Large intestine (tissue), 12 donors: ENCODE results near the gene ZIC3. TPM values are rescaled to one million over a fixed set of nuclear protein-coding genes. Genes with fewer than 3 reads are reported as not detected.
A peak's percentile ranks its signal among the peaks of the same experiment; 100 is the strongest.
"Not testable (repeated sequence)": the region's sequence is repeated elsewhere in the genome, so short reads cannot be mapped to it uniquely, and the experiment has no call there.

Experiments used
- DNase-seq, 2 donors: peaks; one replicate each; pipeline versions ENCODE4 v3.0.0 to v3.0.0-alpha.2; 2013
- H3K27ac ChIP-seq: one replicate; pipeline ENCODE4 v1.5.1; 2013; ENCODE audit warnings: low read length
- H3K27me3 ChIP-seq: 2 replicates; pipeline ENCODE4 v1.6.1; 2013; ENCODE audit warnings: low read length; ENCODE audit not compliant: control insufficient read depth, insufficient read depth
- H3K36me3 ChIP-seq: 2 replicates; pipeline ENCODE4 v1.6.1; 2013; ENCODE audit warnings: low read length; ENCODE audit not compliant: control insufficient read depth, insufficient read depth
- H3K4me1 ChIP-seq: one replicate; pipeline ENCODE4 v1.6.1; 2013; ENCODE audit warnings: low read length; ENCODE audit not compliant: control insufficient read depth, insufficient read depth
- H3K4me3 ChIP-seq: one replicate; pipeline ENCODE4 v1.5.1; 2013; ENCODE audit warnings: low read length
- H3K9me3 ChIP-seq: one replicate; pipeline ENCODE4 v1.6.1; 2013; ENCODE audit warnings: mild to moderate bottlenecking, low read depth, low read length, moderate library complexity; ENCODE audit not compliant: control insufficient read depth
- WGBS: methylation state at CpG from one replicate; pipeline ENCODE4 v1.1.5; 2013; ENCODE audit warnings: low lambda C conversion rate; ENCODE audit not compliant: insufficient coverage; 5-methylcytosine and 5-hydroxymethylcytosine counted together
- long read RNA-seq, 11 donors: transcript quantifications; one replicate each; lab custom pipeline, GENCODE V29; 2026
- polyA plus RNA-seq: library from polyadenylated mRNA; unstranded; fragments of 120-200 nt; gene quantifications from one replicate; pipeline ENCODE4 v1.2.1, GENCODE V29; 2013

Gene ZIC3
- not detected for polyA plus RNA-seq
- long read RNA-seq, donor 1 = 0 reads
- long read RNA-seq, donor 2 = 0 reads
- long read RNA-seq, donor 3 = 0 reads
- long read RNA-seq, donor 4 = 0 reads
- long read RNA-seq, donor 5 = 0 reads
- long read RNA-seq, donor 6 = 0 reads
- long read RNA-seq, donor 7 = 0 reads
- long read RNA-seq, donor 8 = 0 reads
- long read RNA-seq, donor 9 = 0 reads
- long read RNA-seq, donor 10 = 0 reads
- long read RNA-seq, donor 11 = 0 reads

DNA sequence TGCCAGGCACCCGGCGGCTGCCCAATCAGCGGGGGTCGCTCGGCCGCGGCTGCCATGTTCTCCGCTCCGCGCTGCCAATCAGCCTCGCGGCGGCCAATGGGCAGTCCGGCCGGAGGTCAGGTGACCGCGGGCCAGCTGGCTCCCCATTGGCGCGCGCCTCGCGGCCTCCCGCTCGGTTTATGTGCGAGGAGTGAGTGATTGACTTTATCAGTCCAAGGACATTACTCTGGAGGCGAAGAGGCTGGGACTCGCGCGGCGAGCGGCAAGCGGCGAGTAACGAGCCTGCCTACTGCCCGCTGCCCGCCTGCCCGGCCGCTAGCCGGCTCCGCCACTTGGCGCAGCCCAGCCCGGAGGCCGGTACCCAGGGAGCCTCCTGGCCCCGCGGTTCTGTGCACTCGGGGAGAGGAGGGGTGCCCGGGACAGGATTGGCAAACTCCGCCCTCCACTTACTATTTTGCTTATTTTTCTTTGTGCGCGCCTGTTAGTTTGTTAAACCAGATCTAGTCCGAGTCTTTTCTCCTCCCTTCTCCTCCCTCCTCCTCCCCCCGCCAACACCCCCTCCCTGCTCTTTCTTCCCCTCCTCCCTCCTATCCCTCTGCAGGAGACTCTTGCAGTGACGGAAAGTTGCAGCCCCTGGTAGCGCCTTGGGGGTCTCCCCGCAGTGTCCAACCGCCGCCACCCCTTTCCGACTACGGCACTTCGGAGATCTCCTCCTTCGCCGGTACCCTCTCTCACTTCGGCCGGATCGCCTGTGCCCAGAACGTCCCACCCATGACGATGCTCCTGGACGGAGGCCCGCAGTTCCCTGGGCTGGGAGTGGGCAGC is at the start of gene ZIC3:
Gene ZIC3, plus strand, starts transcription at position 207 of the 825 bp plus-strand sequence. Its CDS starts 565 bp downstream, at position 772.
- no CpG with 5 or more reads among the region's 69 CpGs for WGBS
- peak in 1 of 2 donors; percentile 41 for DNase-seq
- peaks cover 87% of the 10 kb centered on the region for H3K27me3 ChIP-seq
- peak within 1 kb of the TSS; percentile 21 for H3K4me3 ChIP-seq
- no peaks in the 10 kb centered on the region for H3K36me3 ChIP-seq
- H3K27ac ChIP-seq = no peak within 1 kb of the TSS
- H3K4me1 ChIP-seq = peaks cover 3% of the 10 kb centered on the region
- peaks cover 6% of the 10 kb centered on the region for H3K9me3 ChIP-seq

DNA sequence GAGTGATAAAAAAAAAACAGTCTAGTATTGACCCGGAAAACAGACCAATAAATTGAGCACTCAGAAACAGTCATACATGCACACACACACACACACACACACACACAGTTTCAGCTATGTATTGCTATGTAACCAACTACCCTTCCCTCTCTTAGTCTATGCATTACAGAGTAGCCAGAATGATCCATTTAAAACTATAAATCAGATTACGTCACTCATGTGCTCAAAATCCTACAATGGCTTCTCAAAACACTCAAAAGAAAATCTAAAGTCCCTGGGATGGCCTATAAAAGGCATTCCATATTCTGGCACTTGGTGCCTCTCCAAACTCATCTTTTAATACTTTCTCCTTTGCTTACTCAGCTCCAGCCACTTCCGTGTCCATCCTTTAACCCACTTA is 46.5 kb upstream of the ZIC3 start:
- DNase-seq = no peak
- H3K27ac ChIP-seq = no peak overlapping the region
- H3K27me3 ChIP-seq = no peaks in the 10 kb centered on the region
- H3K9me3 ChIP-seq = no peaks in the 10 kb centered on the region
- H3K4me1 ChIP-seq = no peaks in the 10 kb centered on the region
- no peak overlapping the region for H3K4me3 ChIP-seq
- H3K36me3 ChIP-seq = no peaks in the 10 kb centered on the region
- no CpG with 5 or more reads among the region's 3 CpGs for WGBS

DNA sequence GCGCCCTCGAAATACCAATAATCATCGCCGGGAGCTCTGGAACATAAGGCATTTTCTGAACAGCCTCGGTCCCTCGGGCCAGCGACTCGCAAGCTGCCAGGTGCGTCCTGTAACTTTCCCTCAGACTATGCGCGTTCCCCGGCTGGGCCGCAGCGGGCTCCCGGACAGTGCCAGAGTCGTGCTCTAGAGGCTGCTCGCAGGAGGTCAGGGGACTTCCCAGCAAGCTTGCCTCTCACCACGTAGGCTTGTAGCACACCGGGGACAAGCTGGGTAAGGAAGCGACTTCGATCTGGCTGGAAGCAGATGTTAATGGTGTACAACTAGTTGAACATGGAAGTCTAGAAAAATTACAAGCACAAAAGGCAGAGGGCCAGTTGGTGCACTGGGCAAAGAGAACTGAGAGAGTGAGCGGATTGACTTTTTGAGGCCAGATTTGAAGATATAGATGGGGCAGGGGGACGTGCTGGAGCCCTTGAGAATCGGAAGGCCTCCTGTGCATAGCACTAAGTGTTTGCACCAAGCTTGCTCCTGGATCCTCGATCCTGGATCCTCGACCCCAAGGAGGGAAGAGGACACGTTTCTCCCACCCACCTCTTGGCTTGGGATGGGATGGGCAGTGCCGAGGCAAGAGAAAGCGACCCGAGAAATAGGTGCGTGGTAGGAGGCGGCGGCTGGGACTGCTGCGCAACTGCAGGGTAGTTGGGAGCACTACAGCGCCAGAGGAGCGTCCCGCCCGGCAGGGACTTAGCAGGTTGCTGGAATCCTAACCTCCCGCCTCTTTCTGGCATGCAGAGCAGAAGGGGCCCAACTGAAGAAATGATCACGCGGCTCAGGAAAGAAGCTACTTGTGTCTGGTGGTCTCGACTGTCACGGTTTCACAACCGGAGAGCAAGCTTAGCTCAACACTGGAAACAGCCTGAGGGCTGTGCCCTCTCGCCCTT is 19.9 kb upstream of the ZIC3 start:
- H3K4me3 ChIP-seq = no peak overlapping the region
- no peaks in the 10 kb centered on the region for H3K4me1 ChIP-seq
- no peaks in the 10 kb centered on the region for H3K36me3 ChIP-seq
- no CpG with 5 or more reads among the region's 45 CpGs for WGBS
- H3K27ac ChIP-seq = no peak overlapping the region
- no peak for DNase-seq
- H3K27me3 ChIP-seq = peaks cover 61% of the 10 kb centered on the region
- no peaks in the 10 kb centered on the region for H3K9me3 ChIP-seq

DNA sequence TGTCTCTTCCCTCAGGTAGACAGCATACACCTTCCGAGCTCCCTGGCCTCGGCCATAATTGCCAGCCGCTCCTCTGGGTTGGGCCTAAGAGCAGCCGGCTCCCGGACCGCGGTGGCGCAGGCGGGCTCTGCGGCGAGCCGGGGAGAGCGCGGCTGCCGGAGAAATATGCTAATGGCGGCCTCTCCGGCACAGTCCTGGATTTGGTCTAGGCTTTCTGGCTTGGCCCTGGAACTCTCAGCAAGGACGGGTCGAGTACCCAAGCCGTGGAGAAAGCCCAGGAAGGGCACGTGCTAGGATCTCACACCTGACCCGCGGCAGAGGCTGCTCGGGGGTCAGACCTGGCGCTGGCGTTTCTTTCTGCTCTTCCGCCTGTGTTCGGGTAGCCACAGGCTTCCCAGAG is 18.6 kb upstream of the ZIC3 start:
- DNase-seq = no peak
- Histone ChIP-seq H3K4me1 (no peaks in the 10 kb centered on the region), H3K36me3 (no peaks in the 10 kb centered on the region), H3K4me3 (no peak overlapping the region), H3K27ac (no peak overlapping the region), H3K27me3 (peaks cover 68% of the 10 kb centered on the region), H3K9me3 (no peaks in the 10 kb centered on the region)
- WGBS = no CpG with 5 or more reads among the region's 28 CpGs

DNA sequence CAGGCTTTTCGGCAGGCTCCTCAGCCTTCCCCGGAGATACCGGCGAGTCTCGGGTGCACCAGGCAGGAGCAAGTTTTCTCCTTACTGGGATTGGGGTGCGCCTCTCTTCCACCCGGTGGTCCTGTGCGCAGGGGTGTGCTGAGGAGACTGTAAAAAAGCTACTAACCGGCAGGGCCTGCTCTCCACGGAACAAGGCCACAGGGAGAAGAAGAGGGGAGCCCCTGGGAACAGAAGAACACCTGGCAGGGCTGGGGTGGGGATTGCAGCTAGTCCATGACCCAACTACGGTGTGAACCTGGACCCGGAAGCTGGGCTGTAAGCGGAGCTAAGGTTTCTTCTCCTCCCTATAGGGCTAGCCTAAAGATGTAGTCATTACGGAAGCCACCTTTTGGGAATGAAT is 17.7 kb upstream of the ZIC3 start:
- Histone ChIP-seq H3K9me3 (no peaks in the 10 kb centered on the region), H3K27ac (no peak overlapping the region), H3K27me3 (peaks cover 70% of the 10 kb centered on the region), H3K4me1 (no peaks in the 10 kb centered on the region), H3K4me3 (no peak overlapping the region), H3K36me3 (no peaks in the 10 kb centered on the region)
- DNase-seq = no peak
- WGBS = no CpG with 5 or more reads among the region's 14 CpGs

DNA sequence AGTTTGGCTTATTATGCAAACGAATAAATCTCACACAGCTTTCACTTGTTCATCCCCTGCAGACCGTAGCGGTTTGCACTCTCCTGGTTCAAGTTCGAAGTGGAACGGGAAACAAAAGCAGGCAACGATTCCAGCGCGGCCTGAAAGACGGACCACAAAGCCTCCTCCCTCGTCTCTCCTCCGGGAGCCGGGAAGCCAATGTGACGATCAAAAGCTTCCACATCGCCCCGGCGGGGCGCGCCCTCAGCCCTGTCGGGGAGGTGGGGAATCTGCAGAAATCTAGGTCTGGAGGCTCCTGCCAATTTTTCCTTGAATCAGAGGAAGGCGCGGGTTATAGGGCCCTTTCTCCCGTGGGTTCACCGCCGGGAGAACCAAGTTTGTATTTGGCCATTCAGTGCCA is 16.9 kb upstream of the ZIC3 start:
- Histone ChIP-seq H3K4me3 (no peak overlapping the region), H3K27ac (no peak overlapping the region), H3K27me3 (peaks cover 70% of the 10 kb centered on the region), H3K36me3 (no peaks in the 10 kb centered on the region), H3K9me3 (no peaks in the 10 kb centered on the region), H3K4me1 (no peaks in the 10 kb centered on the region)
- DNase-seq = no peak
- no CpG with 5 or more reads among the region's 24 CpGs for WGBS

DNA sequence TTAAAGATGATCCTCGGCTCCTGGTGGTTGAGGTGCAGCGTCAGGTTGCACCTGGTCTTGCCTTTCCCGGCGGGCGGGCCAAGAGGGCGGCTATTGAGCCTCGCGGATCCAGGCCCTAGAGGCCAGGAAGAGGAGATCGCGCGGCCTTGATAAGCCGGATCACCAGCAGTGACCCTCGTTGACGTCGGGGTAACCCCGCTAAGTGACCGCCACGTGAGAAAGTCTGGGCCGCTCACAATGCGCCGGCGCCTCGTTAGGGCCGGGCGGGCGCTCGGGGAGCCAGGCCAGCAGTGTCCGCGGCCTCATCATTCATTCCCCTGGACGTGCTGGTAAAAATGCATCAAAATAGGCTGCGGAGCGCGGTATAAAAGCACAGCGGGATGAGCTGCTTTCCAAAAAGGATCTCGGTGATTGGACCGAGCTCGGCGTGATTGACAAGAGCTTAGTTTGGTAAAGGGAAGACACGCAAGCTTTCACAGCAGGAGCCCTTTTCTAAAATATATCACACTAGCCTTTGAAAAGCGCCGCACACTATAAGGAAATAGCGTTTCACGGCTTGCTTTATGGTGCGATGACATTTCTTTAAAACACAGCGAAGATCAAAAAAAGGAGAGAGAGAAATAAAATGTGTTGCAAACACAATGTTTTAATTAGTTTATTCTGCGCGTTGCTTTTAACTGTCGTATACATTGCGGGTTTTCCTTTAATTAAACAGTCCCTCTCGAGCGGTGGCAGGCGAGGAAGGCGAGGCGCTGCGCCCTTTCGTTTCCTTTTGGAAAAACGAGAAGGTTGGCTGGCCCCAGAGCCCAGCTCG is 15.9 kb upstream of the ZIC3 start:
- Histone ChIP-seq H3K4me1 (no peaks in the 10 kb centered on the region), H3K4me3 (no peak overlapping the region), H3K36me3 (no peaks in the 10 kb centered on the region), H3K9me3 (no peaks in the 10 kb centered on the region), H3K27me3 (peaks cover 69% of the 10 kb centered on the region), H3K27ac (no peak overlapping the region)
- no CpG with 5 or more reads among the region's 58 CpGs for WGBS
- no peak for DNase-seq

DNA sequence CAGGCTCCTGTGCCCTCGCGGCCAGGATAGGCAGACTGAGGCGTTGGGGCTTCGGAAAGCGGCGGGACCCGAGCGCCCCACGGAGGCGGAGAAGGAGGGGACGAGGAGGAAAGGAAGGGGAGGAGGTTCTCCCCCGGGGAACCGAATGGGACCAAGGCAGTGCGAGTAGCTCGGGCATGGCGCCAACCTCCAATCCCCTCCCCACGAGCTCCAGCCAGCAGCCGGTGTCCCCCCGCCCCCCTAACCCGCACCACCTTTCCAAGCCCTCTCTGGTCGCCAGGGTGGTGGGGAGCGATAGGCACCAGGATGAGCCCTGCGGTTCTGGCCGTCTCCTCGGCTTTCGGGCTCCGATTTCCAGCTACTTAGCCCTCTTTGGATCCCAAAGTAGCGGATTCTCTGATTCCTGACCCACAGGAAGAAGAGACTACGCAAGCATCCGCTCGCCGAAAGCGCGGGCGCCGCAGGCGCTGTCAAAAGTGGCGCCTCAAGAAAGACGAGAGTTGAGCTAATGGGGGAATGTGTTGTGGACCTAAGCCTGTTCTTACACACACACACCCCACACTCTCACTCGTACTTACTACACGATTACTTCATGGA is 15.2 kb upstream of the ZIC3 start:
- Histone ChIP-seq H3K27ac (no peak overlapping the region), H3K4me1 (no peaks in the 10 kb centered on the region), H3K36me3 (no peaks in the 10 kb centered on the region), H3K4me3 (no peak overlapping the region), H3K27me3 (peaks cover 64% of the 10 kb centered on the region), H3K9me3 (no peaks in the 10 kb centered on the region)
- WGBS = no CpG with 5 or more reads among the region's 41 CpGs
- no peak for DNase-seq

DNA sequence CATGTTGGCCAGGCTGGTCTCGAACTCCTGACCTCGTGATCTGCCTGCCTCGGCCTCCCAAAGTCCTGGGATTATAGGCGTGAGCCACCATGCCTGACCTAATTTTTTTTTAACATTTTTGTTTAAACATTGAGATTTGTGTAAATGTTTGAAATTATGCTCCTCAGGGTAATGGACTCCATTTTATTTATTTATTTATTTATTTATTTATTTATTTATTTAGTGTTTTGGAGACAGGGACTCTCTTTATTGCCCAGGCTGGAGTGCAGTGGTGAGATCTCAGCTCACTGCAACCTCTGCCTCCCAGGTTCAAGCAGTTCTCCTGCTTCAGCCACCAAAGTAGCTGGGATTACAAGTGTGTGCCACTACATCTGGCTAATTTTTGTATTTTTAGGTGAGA is 13.8 kb upstream of the ZIC3 start:
- not testable (repeated sequence) for H3K4me3 ChIP-seq, DNase-seq, H3K4me1 ChIP-seq, H3K36me3 ChIP-seq, H3K9me3 ChIP-seq, H3K27ac ChIP-seq
- no CpG with 5 or more reads among the region's 4 CpGs for WGBS
- H3K27me3 ChIP-seq = peaks cover 53% of the 10 kb centered on the region
